ENCODE results near the gene UBA5. TPM values are rescaled to one million over a fixed set of nuclear protein-coding genes. Genes with fewer than 3 reads are reported as not detected.

Gene UBA5
- total and polyA plus RNA-seq, 9 of the 15 experiments (the other 6 are each of a cell fraction or from before 2014, with no cell fraction given): 8.1 to 71.1 (median 29.4) TPM

- TF ChIP-seq HES1 (IDR thresholded peaks at IDR 0.05; ENCODE audit: low read depth) (no peak), FOXJ2 (tag; IDR thresholded peaks at IDR 0.05) (no peak), ZNF431 (CRISPR knock-in tag; IDR thresholded peaks at IDR 0.05) (0 out of 2 replicates have a peak, but pooled peaks have one; percentile 40), MGA (IDR thresholded peaks at IDR 0.05) (no peak), MTA2 (IDR thresholded peaks at IDR 0.05; ENCODE audit: low read depth) (no peak), ZNF449 (CRISPR knock-in tag; IDR thresholded peaks at IDR 0.05) (no peak), CEBPZ (IDR thresholded peaks at IDR 0.05; ENCODE audit: borderline replicate concordance, low read depth, low read length) (no peak), POLR2AphosphoS5 (IDR thresholded peaks at IDR 0.05; ENCODE audit: control insufficient read depth, insufficient read depth, low read depth, low read length) (0 out of 2 replicates have a peak, but pooled peaks have one; percentile 39)
Measured at GRCh38 chr3:132722165-132723023, 62.3 kb downstream of the UBA5 start, which contains the start of gene NPHP3 (continued).

All from K562 (cell line).